Measurements from ENCODE around the gene LRG1. TPM values are rescaled to one million over a fixed set of nuclear protein-coding genes. Genes with fewer than 3 reads are reported as not detected.

The LRG1 gene
- total and polyA plus RNA-seq, 10 donors, result 1.7 to 54.0 (median 12.3) TPM

DNA sequence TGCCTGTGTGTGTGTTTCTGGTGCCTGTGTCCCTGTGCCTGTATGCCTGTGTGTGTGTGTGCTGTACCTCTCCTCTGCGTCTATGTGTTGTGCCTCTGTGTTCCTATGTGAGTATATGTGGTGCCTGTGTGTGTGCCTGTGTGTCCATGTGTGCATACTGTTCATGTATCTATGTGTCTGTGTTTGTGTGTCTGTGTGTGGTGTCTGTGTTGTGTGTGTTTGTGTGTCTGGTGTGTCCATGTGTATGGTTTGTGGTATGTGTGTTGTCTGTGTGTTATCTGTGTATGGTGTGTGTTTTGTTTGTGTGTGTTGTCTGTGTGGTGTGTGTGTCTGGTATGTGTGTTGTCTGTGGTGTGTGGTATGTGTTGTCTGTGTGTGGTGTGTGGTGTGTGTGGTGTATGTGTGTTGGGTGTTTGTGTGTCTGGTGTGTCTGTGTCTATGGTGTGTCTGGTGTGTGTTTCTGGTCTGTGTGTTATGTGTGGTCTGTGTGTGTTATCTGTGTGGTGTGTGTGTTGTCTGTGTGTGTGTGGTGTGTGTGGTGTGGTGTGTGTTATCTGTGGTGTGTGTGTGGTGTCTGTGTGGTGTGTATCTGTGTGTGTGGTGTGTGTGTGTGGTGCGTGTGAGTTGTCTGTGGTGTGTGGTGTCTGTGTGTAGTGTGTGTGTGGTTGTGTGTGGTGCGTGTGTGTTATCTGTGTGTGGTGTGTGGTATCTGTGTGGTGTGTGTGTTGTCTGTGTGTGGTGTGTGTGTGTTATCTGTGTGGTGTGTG lies 47.3 kb downstream of the LRG1 start:
- Histone ChIP-seq H3K27me3 (replicated peaks in 1 of 7) (no peaks in the 10 kb centered on the region), H3K4me3 (no peak overlapping the region), H3K4me1 (no peaks in the 10 kb centered on the region), H3K27ac (no peak overlapping the region), H3K9me3 (no peaks in the 10 kb centered on the region), H3K36me3 (peaks cover 0 to 94% (median 72%) of the 10 kb centered on the region in 6 donors)
- WGBS, 5 donors, result 85 to 100% (median 96%) methylated on average over 3 of the region's 3 CpGs
- no peak for DNase-seq
- intact Hi-C loops (cut with DNase I; ENCODE audit: low total_unique reads), result no loop called here
- no peak for TF ChIP-seq POLR2A (IDR thresholded peaks at IDR 0.05)

- Histone ChIP-seq H3K4me3 (no peak overlapping the region), H3K27ac (no peak overlapping the region), H3K9me3 (no peaks in the 10 kb centered on the region), H3K4me1 (no peaks in the 10 kb centered on the region), H3K27me3 (replicated peaks in 1 of 7) (no peaks in the 10 kb centered on the region), H3K36me3 (peaks cover 0 to 94% (median 67%) of the 10 kb centered on the region in 6 donors)
- intact Hi-C loops (cut with DNase I; ENCODE audit: low total_unique reads), result no loop called here
- 95 to 98% (median 97%) methylated on average over 17 to 21 of the region's 21 CpGs for WGBS, 5 donors
- TF ChIP-seq, protein P1, sequence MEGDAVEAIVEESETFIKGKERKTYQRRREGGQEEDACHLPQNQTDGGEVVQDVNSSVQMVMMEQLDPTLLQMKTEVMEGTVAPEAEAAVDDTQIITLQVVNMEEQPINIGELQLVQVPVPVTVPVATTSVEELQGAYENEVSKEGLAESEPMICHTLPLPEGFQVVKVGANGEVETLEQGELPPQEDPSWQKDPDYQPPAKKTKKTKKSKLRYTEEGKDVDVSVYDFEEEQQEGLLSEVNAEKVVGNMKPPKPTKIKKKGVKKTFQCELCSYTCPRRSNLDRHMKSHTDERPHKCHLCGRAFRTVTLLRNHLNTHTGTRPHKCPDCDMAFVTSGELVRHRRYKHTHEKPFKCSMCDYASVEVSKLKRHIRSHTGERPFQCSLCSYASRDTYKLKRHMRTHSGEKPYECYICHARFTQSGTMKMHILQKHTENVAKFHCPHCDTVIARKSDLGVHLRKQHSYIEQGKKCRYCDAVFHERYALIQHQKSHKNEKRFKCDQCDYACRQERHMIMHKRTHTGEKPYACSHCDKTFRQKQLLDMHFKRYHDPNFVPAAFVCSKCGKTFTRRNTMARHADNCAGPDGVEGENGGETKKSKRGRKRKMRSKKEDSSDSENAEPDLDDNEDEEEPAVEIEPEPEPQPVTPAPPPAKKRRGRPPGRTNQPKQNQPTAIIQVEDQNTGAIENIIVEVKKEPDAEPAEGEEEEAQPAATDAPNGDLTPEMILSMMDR (IDR thresholded peaks at IDR 0.05 in 8 of 11, conservative IDR thresholded peaks at IDR 0.05 in 3 of 11), result no peak
- no peak for TF ChIP-seq POLR2A (IDR thresholded peaks at IDR 0.05)
- TF ChIP-seq POLR2AphosphoS5 (IDR thresholded peaks at IDR 0.05), result no peak
- DNase-seq, result no peak
Observed at GRCh38 chr19:4491446-4491845, 48.4 kb downstream of the LRG1 start.

DNA sequence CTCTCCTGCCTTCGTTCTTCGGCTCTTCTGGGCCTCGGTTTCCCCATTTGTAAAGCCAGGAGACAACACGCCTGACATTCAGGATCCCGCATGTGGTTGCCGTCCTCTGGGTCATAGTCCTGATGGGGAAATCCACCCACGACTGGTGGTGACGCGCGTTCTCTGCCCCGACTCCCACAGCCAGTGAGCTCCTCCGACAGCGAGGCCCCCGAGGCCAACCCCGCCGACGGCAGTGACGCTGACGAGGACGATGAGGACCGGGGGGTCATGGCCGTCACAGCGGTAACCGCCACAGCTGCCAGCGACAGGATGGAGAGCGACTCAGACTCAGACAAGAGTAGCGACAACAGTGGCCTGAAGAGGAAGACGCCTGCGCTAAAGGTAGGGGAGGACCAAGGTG lies 51.3 kb downstream of the LRG1 start:
- no peaks in the 10 kb centered on the region for H3K27me3 ChIP-seq (replicated peaks in 1 of 7)
- no peaks in the 10 kb centered on the region for H3K9me3 ChIP-seq
- peaks cover 0 to 89% (median 45%) of the 10 kb centered on the region in 6 donors for H3K36me3 ChIP-seq
- 92 to 95% (median 94%) methylated on average over 29 of the region's 29 CpGs for WGBS, 5 donors
- intact Hi-C loops (cut with DNase I; ENCODE audit: low total_unique reads), result no loop called here
- no peaks in the 10 kb centered on the region for H3K4me1 ChIP-seq
- H3K27ac ChIP-seq, result no peak overlapping the region
- DNase-seq, result no peak
- H3K4me3 ChIP-seq, result no peak overlapping the region
- peak in 1 of 3 donors; percentile 23 for TF ChIP-seq POLR2AphosphoS5 (IDR thresholded peaks at IDR 0.05)
- no peak for TF ChIP-seq POLR2A (IDR thresholded peaks at IDR 0.05)

DNA sequence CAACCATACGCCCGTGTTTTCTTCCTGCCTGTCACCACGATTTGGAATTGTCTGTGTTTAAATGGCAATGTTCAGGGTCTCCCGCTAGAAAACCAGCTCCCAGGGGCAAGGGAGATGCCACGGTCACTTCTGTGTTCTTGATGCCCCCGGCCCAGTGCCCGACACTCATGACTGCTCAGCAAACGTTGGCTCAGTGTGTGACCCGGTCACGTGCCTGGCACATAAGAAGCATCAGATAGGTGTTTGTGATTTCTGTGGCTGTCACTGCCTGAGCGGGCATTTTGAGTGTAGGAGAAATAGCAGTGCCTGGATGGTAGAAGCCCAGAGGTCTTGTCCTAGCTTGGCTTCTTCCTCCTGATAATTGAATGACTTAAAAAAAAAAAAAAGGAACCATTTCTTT lies 52.3 kb downstream of the LRG1 start:
- WGBS, 5 donors, result 88 to 95% (median 89%) methylated on average over 11 of the region's 11 CpGs
- no peak overlapping the region for H3K4me3 ChIP-seq
- TF ChIP-seq, protein P1 (IDR thresholded peaks at IDR 0.05 in 8 of 11, conservative IDR thresholded peaks at IDR 0.05 in 3 of 11), result no peak
- TF ChIP-seq POLR2A (IDR thresholded peaks at IDR 0.05) (no peak), POLR2AphosphoS5 (IDR thresholded peaks at IDR 0.05) (no peak)
- no peaks in the 10 kb centered on the region for H3K27me3 ChIP-seq (replicated peaks in 1 of 7)
- peaks cover 0 to 94% (median 50%) of the 10 kb centered on the region in 6 donors for H3K36me3 ChIP-seq
- intact Hi-C loops (cut with DNase I; ENCODE audit: low total_unique reads), result no loop called here
- H3K4me1 ChIP-seq, result no peaks in the 10 kb centered on the region
- H3K9me3 ChIP-seq, result no peaks in the 10 kb centered on the region
- DNase-seq, result no peak
- H3K27ac ChIP-seq, result no peak overlapping the region

Other genes starting within 250 kb of the LRG1 start
- 1 to 10 TPM; 1.6 to 5.0 (median 3.8) TPM for gene TMIGD2, start 237.6 kb downstream of the LRG1 start, total RNA-seq
- 1 to 10 TPM; 3.1 to 6.1 (median 4.5) TPM for gene TMIGD2, start 237.6 kb downstream of the LRG1 start, polyA plus RNA-seq
- 1 to 10 TPM in 6 of 7 donors, under 1 TPM in 1; 0.80 to 6.6 (median 2.0) TPM for gene FSD1, start 235.4 kb downstream of the LRG1 start, total RNA-seq
- gene FSD1, start 235.4 kb downstream of the LRG1 start, polyA plus RNA-seq, result 1 to 10 TPM; 2.3 to 3.0 (median 2.5) TPM
- 1 to 10 TPM in 4 of 7 donors, under 1 TPM in 2, not detected in 1; 0.79 to 5.1 (median 1.6) TPM for gene STAP2, start 201.2 kb downstream of the LRG1 start, total RNA-seq
- gene STAP2, start 201.2 kb downstream of the LRG1 start, polyA plus RNA-seq, result 1 to 10 TPM; 2.1 to 2.9 (median 2.5) TPM
- gene MPND, start 196.5 kb downstream of the LRG1 start, total RNA-seq, result 10 to 100 TPM in 4 of 7 donors, 1 to 10 TPM in 3; 6.4 to 24.2 (median 13.8) TPM
- 10 to 100 TPM; 17.1 to 24.0 (median 17.9) TPM for gene MPND, start 196.5 kb downstream of the LRG1 start, polyA plus RNA-seq
- 10 to 100 TPM; 37.2 to 77.4 (median 66.2) TPM for gene SH3GL1, start 139.5 kb downstream of the LRG1 start, total RNA-seq
- 10 to 100 TPM; 26.1 to 44.0 (median 31.3) TPM for gene SH3GL1, start 139.5 kb downstream of the LRG1 start, polyA plus RNA-seq
- 10 to 100 TPM in 5 of 7 donors, 1 to 10 TPM in 2; 9.4 to 17.9 (median 10.6) TPM for gene CHAF1A, start 137.4 kb downstream of the LRG1 start, total RNA-seq
- gene CHAF1A, start 137.4 kb downstream of the LRG1 start, polyA plus RNA-seq, result 1 to 10 TPM; 3.8 to 7.4 (median 5.7) TPM
- gene UBXN6, start 82.2 kb downstream of the LRG1 start, total RNA-seq, result 100 to 1,000 TPM in 2 of 7 donors, 10 to 100 TPM in 5; 72.3 to 132 (median 89.8) TPM
- gene UBXN6, start 82.2 kb downstream of the LRG1 start, polyA plus RNA-seq, result 100 to 1,000 TPM in 2 of 3 donors, 10 to 100 TPM in 1; 76.4 to 146 (median 123) TPM
- gene HDGFL2, start 67.7 kb downstream of the LRG1 start, total RNA-seq, result 10 to 100 TPM; 23.2 to 39.7 (median 29.4) TPM
- gene HDGFL2, start 67.7 kb downstream of the LRG1 start, polyA plus RNA-seq, result 100 to 1,000 TPM in 1 of 3 donors, 10 to 100 TPM in 2; 25.3 to 136 (median 26.0) TPM
- 10 to 100 TPM in 1 of 7 donors, 1 to 10 TPM in 5, under 1 TPM in 1; 0.85 to 10.2 (median 4.5) TPM for gene PLIN4, start 21.6 kb downstream of the LRG1 start, total RNA-seq
- gene PLIN4, start 21.6 kb downstream of the LRG1 start, polyA plus RNA-seq, result 1 to 10 TPM in 1 of 3 donors, under 1 TPM in 2; 0.27 to 1.2 (median 0.52) TPM
- gene PLIN5, start 4.8 kb downstream of the LRG1 start, total RNA-seq, result 10 to 100 TPM in 4 of 7 donors, 1 to 10 TPM in 3; 2.4 to 18.4 (median 15.1) TPM
- gene PLIN5, start 4.8 kb downstream of the LRG1 start, polyA plus RNA-seq, result 1 to 10 TPM in 2 of 3 donors, under 1 TPM in 1; 0.82 to 2.2 (median 2.1) TPM
- 10 to 100 TPM; 20.7 to 85.0 (median 55.6) TPM for gene SEMA6B, start 19.6 kb upstream of the LRG1 start, total RNA-seq
- gene SEMA6B, start 19.6 kb upstream of the LRG1 start, polyA plus RNA-seq, result 10 to 100 TPM in 2 of 3 donors, 1 to 10 TPM in 1; 5.5 to 24.6 (median 11.2) TPM
- gene TNFAIP8L1, start 99.5 kb upstream of the LRG1 start, total RNA-seq, result 10 to 100 TPM; 21.6 to 39.8 (median 27.5) TPM
- gene TNFAIP8L1, start 99.5 kb upstream of the LRG1 start, polyA plus RNA-seq, result 10 to 100 TPM; 12.5 to 36.7 (median 13.8) TPM
- 100 to 1,000 TPM in 1 of 7 donors, 10 to 100 TPM in 6; 39.7 to 100 (median 66.3) TPM for gene MYDGF, start 130.3 kb upstream of the LRG1 start, total RNA-seq
- 10 to 100 TPM; 39.0 to 72.5 (median 62.6) TPM for gene MYDGF, start 130.3 kb upstream of the LRG1 start, polyA plus RNA-seq
- 10 to 100 TPM; 47.4 to 89.9 (median 69.7) TPM for gene DPP9, start 183.8 kb upstream of the LRG1 start, total RNA-seq
- gene DPP9, start 183.8 kb upstream of the LRG1 start, polyA plus RNA-seq, result 10 to 100 TPM; 22.8 to 44.8 (median 28.8) TPM

Measured in spleen (tissue), 11 donors.